GM12892 (cell line): ENCODE data around the gene SH3RF1.

Source experiments
- POLR2A ChIP-seq: IDR thresholded peaks from 2 replicates; pipeline ENCODE4 v1.6.1; 2011; ENCODE audit warnings: low read depth, low read length, control low read depth
- POLR2AphosphoS5 ChIP-seq: IDR thresholded peaks from 2 replicates; pipeline ENCODE4 v1.6.1; 2011; ENCODE audit warnings: low read depth, low read length, control low read depth
- TAF1 ChIP-seq: IDR thresholded peaks from 2 replicates; pipeline ENCODE4 v1.6.1; 2011; ENCODE audit warnings: low read depth, mild to moderate bottlenecking, control low read depth, low read length, borderline replicate concordance

DNA sequence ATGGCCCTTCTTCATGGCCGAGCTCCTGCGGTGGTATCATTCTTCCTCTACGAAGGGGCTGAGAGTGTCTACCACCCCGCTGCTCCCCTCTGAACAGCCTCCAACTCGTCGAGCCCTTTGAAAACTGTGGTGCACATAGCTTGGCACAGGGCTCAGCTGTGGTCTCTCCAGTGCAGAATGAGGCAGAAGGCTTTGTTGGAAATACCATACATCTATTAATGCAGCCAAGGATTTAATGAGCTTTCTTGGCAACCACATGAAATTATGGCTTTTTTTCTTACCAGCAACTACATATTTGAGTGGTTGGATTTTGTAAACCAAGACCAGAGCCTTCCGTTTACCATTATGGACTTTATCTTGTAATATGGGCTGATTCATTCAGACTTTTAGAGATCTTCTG is 199.0 kb downstream of the SH3RF1 start:
- TF ChIP-seq POLR2A, result no peak
- TF ChIP-seq POLR2AphosphoS5, result no peak
- no peak for TF ChIP-seq TAF1
